Femur (tissue), 1 donor: ENCODE data around the gene SHROOM4.

Experiments
- DNase-seq: peaks from one replicate; pipeline ENCODE4 v3.0.0-alpha.2; 2017

The SHROOM4 gene, protein sequence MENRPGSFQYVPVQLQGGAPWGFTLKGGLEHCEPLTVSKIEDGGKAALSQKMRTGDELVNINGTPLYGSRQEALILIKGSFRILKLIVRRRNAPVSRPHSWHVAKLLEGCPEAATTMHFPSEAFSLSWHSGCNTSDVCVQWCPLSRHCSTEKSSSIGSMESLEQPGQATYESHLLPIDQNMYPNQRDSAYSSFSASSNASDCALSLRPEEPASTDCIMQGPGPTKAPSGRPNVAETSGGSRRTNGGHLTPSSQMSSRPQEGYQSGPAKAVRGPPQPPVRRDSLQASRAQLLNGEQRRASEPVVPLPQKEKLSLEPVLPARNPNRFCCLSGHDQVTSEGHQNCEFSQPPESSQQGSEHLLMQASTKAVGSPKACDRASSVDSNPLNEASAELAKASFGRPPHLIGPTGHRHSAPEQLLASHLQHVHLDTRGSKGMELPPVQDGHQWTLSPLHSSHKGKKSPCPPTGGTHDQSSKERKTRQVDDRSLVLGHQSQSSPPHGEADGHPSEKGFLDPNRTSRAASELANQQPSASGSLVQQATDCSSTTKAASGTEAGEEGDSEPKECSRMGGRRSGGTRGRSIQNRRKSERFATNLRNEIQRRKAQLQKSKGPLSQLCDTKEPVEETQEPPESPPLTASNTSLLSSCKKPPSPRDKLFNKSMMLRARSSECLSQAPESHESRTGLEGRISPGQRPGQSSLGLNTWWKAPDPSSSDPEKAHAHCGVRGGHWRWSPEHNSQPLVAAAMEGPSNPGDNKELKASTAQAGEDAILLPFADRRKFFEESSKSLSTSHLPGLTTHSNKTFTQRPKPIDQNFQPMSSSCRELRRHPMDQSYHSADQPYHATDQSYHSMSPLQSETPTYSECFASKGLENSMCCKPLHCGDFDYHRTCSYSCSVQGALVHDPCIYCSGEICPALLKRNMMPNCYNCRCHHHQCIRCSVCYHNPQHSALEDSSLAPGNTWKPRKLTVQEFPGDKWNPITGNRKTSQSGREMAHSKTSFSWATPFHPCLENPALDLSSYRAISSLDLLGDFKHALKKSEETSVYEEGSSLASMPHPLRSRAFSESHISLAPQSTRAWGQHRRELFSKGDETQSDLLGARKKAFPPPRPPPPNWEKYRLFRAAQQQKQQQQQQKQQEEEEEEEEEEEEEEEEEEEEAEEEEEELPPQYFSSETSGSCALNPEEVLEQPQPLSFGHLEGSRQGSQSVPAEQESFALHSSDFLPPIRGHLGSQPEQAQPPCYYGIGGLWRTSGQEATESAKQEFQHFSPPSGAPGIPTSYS (N-terminal part only)

DNA sequence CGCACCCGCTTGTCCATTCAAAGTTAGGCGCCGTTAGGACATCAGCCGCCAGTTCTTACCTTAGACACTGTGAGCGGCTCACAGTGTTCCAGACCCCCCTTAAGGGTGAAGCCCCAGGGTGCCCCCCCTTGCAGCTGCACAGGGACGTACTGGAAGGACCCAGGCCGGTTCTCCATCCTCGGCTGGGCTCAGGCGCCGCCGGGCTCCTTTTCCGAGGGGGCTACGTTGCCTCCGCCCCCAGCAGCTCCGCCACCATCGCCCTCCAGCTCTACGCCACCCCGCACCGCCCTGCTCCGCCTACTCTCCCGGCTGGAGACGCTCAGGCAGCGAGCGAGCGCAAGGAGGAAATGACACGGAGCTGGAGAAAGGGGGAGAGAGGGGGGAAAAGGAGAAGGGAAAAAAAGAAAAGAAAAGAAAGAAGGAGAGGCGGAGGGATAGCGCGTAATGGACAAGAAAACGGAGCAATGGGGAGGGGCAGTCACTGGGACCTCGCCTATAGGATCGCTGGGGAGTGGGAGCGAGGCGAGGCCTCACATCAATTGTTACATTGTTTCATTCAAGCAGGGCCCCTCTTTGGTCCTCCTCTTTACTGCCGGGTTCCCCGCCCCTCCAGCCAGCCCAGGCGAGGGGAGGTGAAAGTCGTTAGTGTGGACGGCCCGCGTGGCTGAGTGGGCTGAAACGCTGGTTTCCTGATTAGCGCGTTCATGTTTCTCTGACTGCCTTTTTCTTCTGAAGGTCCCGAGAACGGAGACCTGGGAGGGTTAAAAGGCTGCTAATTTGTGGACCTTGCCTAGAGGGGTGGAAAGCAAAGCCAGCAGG, at the start of gene SHROOM4:
Gene SHROOM4, minus strand, starts transcription at position 352 of the 819 bp plus-strand sequence. Its CDS starts 176 bp downstream, at position 176.
- peak; percentile 82 for DNase-seq

DNA sequence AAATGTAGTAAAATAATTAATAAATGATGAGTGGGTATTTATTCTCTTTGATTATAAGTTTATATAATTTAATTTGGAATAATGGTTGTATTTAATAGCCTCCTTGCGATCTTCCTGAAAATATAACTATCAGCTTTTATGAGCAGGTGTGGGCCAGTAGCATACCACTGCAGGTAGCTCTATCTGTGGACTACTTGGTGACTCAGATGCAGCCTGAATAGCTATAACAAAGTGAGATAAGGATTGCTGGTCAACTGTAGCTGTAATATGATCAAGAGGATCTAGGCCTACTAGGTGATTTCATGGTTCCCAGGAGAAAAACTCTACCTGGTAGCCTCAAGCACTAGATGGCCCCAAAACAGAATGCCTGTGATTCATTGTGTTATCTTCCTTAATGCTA, 49.5 kb upstream of the SHROOM4 start:
- no peak for DNase-seq

DNA sequence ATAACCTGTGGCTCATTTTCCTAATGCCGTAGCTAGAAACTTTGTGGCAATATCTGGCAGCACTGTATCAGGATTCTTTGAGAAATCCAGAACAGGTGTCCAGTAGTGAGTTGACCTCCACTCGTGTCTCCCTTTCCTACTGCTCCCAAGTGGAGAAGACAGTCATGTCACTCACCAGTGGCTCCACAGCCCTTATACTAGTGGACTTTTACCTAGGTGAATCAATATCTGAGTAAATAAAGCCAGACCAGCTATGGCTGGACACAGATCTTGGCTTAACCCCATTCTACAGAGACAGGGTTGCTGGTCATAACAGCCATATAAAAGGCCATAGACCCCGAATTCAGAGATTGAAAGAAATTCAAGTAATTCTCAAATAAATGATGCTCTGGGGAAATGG, 46.5 kb upstream of the SHROOM4 start:
- DNase-seq = no peak

DNA sequence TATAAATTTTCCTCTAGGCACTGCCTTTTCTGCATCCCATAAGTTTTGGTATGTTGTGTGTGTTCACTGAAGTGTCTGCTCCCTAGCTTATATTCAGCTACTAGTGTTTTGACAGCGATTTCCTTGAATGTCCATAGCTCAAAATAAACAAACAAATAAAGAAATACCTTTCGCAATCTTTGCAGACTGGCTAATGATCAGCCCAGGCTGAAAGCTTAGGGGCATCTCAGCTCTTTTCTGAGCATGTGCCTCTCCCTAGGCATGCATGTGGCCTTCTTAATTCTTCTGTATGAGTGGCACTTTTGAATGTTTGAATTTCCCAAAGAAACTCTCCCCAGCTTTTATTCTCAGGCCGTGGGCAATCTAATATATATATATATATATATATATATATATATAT, 44.6 kb upstream of the SHROOM4 start:
- no peak for DNase-seq

DNA sequence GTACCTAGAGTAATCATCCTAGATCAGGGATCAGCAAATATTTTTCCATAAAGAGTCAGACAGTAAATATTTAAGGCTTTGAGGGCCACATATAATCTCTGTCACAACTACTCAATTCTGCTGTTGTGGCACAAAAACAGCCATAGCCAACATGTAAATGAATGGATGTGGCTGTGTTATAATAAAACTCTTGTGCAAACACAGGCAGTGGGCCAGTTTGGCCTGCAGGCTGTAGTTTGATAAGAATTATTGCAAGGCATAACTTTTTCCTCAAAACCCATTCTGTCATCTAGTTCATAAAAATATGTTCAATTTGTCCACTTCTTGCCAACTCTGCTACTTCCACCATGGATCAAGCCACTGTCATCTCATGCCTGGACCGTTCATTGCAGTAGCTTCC, 39.4 kb upstream of the SHROOM4 start:
- DNase-seq = no peak

DNA sequence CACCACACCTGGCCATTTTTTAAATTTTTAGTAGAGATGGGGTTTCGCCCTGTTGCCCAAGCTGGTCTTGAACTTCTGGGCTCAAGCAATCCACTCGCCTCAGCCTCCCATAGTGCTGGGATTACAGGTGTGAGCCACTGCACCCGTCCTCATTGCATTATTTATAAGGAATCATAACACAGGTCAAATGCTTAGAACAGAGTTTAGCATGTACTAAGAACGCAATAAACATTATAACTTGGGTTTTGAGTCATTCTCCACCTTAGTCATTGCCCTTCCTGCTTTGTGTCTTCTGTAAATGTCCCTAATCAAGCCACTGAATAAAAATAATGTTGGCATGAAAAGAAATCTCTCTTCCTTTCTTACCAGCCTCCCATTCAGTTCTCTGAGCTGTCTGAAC, 38.5 kb upstream of the SHROOM4 start:
- DNase-seq = no peak

DNA sequence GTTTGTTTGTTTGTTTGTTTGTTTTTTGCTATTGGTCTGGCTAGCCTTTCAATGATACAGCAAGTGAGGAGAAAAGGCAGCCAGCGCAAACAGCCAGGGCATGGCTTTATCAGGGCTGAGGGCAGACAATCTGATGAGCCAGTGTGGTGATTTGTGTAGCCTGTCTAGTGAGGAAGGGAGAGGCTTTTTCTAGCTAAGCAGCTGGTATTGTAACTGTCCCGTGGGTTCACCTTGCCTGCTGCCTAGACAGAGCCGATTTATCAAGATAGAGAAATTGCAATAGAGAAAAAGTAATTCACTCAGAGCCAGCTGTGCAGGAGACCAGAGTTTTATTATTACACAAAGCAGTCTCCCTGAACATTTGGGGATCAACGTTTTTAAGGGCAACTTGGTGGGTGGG, 28.2 kb upstream of the SHROOM4 start:
- DNase-seq = no peak

DNA sequence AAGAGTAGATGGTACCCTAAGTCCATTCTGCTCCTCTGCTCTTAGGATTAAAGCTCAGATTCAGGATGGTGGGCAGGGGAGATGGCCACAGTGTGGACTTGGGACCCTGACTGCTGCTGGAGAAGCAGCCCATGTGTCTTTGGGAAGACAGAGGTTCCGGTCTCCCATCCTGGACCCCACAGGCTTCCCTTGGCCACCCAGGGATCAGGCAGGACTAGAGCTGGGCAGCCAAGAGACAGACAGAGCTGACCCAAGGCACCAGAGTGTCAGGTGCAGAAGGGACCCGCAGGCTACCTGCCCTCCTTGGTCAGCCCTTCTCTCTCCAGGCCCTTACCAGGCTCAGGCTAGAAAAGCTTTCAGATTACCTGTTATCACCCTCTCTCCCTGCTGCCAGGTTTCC, 25.7 kb upstream of the SHROOM4 start:
- no peak for DNase-seq

DNA sequence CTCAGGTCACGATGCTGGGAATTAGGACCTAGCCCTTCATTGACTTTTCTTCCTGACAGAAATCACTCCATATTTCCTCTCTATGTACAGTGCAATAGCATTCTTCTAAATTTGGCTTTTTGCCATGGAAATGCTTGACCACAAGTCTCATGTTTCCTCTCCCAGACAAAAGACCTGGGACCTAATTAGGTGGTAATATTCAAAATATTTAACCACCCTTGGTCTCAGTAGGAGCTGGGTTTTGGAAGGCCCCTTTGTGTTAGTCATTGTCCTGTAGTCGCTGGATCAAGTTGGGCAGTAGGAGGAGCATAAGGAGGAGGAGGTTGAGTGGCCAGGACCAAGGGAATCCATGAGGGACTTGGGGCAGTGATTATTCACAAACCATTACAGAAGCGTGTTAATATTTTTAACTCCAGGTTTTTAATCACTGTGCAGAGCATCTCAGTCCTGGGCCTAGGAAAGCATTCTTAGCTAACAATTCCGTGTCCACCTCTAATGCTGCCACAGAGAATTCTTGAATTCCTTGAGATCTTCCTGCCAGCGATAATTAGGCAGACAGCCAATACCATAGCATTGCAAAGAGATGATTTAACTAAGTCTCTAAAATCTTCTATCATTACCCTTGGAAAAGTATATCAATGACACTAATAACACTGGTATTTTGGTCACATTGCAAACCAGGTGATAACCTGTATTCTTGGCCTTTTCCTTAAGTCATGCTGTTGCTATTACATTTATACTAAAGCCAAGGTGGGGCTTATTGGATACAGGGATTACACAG, 25.0 kb upstream of the SHROOM4 start:
- DNase-seq = no peak

DNA sequence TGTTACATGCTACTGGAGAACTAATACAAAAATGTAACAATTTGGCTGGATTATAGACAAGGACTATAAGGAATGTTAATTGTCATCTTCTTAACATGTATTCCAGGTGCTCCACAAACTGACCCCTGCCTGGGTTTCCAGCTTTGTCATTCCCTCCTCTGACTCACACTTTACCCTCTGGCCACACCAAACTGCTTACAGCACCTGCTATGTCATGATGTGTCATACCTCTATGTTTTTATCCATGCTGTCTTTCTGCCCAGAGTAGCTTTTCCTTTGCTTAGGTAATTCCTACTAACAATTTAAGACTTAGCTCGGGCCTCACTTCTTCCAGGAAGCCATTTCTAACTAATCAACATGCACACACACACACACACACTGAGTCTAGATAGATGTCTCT, 14.0 kb upstream of the SHROOM4 start:
- no peak for DNase-seq

DNA sequence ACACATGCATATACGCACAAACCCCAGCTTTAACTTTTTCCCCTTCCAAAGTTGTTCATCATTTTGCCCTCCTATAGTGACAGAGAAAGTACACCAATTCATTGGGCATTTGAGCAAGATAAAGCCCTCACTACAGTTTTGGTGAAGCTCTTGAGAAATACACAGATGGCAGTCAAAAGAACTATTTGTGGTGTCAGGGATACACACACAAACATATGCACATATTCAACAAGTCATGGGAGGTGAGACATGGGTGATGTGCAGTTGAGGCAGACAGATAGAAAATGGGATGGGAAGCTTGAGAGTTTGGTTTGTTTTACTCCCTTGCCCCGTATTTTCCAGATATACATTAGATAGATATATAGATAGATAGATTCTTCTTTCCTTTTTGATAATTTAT, 11.8 kb upstream of the SHROOM4 start:
- DNase-seq = no peak

DNA sequence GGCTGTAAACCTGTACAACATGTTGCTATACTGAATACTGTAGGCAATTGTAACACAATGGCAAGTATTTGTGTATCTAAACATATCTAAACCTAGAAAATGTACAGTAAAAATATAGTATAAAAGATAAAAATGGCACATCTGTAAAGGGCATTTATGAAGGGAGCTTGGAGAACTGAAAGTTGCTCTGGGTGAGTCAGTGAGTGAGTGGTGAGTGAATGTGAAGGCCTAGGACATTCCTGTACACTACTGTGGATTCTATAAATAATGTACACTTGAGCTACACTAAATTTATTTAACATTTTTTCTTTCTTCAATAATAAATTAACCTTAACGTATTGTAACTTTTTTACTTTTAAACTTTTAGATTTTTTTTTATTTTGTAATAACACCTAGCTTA, 5.0 kb upstream of the SHROOM4 start:
- DNase-seq = no peak

DNA sequence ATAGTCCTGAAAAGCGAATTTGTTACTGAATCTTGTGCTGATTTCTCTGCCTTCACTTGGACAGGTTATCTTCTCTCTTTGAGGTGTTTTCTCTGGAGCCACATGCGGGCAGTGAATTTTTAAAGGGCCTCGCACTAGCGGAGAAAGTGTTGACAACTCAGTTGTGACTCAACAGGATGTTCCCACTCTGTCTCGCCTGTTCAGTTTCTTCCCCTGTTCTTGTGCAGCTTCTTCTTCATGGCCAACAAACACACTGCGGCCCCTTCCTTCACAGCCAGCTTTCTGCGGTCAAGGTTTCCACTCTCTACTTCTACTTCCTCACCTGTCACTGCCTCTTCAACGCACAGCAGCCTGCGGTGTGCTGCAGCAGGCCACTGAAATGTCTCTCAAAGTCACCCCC, 1.1 kb upstream of the SHROOM4 start:
- DNase-seq = no peak

DNA sequence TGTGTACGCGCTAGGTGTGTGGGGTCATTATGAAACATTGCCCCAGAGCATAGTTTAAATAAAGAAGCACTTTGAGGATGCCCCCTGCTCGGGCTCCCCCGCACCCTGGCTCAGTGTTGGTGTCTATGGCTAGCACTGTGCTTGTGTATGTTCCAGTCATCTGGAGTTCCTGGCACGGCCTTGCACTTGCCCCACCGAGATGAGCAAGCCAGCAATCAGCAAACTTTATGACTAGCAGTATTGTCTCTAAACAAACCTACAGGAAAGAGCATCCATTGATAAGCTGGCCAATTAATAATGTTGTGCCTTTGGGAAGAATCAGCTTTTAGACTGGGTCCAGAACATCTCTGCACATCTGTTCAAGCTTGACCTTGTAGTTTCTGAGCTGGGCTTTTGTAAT, 707 bp upstream of the SHROOM4 start:
- DNase-seq = peak; percentile 19

DNA sequence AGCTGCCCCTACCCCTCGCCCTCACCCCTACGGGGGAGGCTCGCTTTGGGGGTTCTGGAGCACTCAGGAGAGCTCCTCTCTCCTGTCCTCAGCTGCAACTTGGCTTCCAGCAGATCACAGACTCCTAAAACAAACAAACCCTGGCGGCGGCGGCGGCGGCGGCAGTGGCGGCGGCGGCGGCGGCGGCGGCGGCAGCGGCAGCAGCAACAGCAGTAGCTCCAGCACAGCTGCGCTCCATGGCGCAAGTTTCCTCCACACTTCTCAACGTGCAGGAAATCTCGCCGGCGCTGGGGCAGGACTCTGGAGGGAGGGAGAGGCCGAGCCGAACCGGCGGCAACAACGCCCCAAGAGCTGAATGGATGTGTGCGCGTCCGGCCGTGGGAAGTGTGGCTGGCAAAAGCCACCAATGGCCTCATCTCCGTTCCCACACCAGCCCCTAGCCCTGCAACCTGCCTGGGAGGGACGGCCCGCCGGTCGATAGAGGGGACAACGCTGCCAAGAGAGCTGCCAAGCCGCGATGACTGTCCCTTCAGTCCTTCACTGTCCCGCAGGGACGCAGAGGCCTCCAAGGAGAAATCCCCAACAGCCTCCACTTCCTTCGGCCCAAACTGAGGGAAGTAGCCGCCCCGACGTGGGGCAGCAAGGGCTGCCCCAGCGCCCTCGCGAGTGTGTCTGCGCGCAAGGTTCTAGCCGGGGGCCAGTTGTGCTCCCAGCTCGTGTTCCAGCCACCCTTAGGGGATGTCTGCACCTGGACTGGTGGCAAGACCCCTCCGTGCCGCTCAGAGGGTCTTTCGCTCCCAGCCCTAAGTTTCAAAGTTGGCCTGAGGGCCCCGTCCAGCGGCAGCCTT, 775 bp downstream of the SHROOM4 start:
- DNase-seq = peak; percentile 58

DNA sequence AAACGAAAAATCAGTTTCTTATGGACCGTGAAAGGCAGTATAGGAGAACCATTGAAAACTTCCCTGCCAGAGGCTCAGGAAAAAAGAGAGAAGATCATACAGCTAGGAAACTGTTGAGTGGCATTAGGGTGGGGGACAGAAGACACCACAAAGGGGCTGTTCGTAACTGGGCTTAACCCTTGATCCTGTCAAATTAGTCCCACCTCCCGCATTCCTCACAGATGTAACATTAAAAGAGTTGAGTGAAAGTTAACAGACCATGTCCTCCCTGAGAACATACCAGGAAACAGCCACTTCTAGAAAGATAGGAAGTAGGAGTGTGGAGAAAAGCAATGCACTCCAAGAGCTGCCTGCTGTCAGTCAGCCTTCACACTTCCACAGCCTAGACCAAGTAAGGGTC, 8.7 kb downstream of the SHROOM4 start:
- no peak for DNase-seq

DNA sequence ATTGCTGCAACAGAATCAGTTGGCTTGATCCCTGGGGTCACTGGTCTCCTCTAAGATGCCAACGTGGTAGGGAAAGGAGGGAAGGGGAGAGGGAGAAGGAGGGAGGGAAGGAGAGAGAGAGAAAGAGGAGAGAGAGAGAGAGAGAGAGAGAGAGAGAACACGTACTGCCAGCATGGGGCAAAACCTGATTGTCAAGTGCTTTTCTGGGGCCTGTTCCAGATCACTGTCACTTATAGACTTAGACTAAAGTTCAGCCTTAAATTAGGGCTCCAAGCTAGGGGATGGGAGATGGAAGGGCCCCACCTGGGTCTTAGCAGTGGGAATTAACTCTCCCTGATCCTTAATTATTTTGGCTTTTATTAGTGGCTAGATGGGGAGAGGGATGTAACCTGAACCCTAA, 12.9 kb downstream of the SHROOM4 start:
- no peak for DNase-seq

DNA sequence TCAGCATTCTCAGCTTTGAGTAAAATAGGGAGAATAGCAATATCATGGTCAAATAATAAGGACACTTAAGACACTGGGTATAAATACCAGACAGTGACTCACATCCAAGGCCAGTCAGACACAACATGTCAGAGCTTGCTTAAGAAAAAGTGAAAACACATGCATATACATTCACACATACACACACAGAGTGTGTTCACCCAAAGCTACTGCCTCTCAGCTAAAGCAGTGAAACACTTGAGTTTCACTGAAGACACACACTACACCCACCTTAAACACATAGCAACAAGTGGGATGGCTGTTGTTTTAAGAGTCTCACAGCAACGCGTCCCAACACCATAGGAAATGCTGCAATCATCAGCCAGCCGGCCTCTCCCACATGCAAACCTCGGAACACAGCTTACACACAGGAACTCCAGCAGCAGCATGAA, 14.4 kb downstream of the SHROOM4 start:
- DNase-seq = peak; percentile 46

DNA sequence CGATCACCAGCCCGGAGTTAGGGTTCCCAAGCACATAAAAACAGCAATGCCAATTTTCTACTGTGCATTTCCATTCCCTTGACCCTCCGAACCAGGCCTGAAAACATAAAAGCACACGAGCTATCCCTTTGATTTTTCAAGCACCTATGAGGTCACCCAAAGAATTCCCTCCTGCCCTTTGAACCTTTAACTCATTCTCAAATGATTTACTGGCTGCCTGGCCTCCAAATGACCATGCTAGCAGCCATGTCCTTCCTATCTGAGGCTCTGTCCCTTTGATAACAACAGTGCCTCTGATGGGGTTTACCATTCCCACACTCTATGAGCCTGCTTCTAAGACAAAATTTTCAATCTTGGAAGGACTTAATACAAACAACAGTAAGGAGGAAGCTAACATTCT, 15.2 kb downstream of the SHROOM4 start:
- DNase-seq = no peak

DNA sequence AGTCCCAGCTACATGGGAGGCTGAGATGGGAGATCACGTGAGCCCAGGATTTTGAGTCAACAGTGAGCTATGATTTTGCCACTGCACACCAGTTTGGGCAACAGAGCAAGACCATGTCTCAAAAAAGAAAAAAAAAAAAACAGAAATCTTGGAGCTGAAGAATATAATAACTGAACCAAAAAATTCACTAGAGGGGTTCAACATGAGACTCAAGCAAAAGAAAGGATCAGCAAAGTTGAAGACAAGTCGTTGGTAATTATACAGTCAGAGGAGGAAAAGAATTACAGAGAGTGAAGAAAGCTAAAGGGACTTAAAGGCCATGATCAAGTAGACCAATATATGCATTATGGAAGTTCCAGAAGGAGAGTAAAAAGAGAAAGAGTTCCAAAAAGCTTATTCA, 26.9 kb downstream of the SHROOM4 start:
- DNase-seq = no peak

DNA sequence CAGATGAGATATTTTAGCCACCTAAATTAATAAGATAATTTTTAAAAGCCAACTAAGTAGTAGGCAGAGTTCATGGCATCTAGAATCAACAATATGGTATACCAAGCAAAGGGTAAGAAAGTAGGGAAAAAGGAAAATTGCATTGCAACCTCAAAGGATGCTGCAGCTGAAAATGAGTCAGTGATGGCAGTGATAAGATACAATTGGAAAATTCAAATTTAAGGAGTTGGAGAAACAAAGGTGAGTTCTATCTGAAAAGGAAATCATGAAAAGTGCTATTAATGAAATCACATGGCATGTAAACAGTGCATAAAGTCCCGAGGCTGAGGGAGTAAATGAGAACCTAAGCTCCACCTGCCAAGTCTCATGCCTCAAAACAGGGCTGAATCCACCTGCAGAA, 33.9 kb downstream of the SHROOM4 start:
- DNase-seq = no peak
